Measurements from ENCODE around the gene GAPVD1.
A peak's percentile ranks its signal among the peaks of the same experiment; 100 is the strongest.

Gene GAPVD1

GRCh38 chr9:125405938-125406809 lies 144.5 kb downstream of the GAPVD1 start:
- DNase-seq (ENCODE audit: low read depth in 2 of 2), result no peak

GRCh38 chr9:125406810-125407087 lies 145.1 kb downstream of the GAPVD1 start:
- no peak for DNase-seq (ENCODE audit: low read depth in 2 of 2)

- DNase-seq (ENCODE audit: low read depth in 2 of 2), result no peak
Measured at GRCh38 chr9:125407432-125407973, 145.9 kb downstream of the GAPVD1 start.

GRCh38 chr9:125407974-125408900 lies 146.6 kb downstream of the GAPVD1 start:
- DNase-seq (ENCODE audit: low read depth in 2 of 2), result peak; percentile 61 to 63

GRCh38 chr9:125409217-125409636 lies 147.6 kb downstream of the GAPVD1 start:
- no peak for DNase-seq (ENCODE audit: low read depth in 2 of 2)

DNA sequence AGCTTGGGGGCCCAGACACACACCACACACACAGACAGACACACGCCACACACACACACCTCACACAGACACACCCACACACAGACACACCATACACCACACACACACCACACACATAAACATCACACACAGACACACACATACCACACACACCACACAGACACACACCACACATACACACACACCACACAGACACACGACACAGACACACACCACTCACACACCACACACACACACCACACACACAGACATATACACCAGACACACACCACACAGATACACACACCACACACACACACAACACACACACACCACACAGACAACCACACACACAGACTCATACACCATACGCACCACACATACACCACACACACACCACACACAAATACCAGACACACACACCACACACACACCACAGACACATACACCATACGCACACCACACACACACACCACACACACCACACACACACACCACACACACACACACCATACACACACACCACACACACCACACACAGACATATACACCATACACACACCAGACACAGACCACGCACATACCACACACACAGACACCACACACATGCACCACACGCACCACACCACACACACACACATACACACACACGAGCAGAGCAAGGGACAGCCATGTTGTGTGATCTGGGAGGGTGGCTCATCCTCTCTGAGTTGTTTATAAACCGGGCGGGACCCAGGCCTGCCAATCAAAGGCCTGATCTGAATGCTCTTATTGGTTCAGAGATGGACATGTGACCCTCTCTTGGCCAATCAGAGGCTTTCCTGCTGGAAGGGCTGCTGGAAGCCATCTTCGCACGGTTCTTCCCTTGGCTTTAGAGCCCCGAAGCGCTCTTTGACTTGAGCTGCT lies 148.3 kb downstream of the GAPVD1 start:
- DNase-seq (ENCODE audit: low read depth in 2 of 2), result no peak

DNA sequence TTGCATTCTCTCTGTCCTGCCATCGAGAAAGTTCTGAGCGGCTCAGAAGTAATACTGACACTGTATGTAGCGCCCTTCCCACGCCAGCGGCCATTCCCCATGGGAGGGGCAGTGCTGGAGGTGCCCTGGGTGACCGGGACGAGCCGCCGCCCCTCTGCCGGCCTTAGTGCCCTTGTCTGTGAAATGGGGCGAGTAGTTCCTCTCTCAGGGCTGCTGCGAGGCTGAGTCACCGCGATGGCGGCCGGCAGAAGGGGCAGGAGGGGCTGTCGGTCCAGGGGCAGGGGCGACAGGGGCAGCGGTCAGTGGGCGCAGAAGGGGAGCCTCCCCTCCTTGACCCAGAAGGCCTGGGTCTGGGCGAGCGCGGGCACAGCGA lies 148.9 kb downstream of the GAPVD1 start:
- no peak for DNase-seq (ENCODE audit: low read depth in 2 of 2)

DNA sequence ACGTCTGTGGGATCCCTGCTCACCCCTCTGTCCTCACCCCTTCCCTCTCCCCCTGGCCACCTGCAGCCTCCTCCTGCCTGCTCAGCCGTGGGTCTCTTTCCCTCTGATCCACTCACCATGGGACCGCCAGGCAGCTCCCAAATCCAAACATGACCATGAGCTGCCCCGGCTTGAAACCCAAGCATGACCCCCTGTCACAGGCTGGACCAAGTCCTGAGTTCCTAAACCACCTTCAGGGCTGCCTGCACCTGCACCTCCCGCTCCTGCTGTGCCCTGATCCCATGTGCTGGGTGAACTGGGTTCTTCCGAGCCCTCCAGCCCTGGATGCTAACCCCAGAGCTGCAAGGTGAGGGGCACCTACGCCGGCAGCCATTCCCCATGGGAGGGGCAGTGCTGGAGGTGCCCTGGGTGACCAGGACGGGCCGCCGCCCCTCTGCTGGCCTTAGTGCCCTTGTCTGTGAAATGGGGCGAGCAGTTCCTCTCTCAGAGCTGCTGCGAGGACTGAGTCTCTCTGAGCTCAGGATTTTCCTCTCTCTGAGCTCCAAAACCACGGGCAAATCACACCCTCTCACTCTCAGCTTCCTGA lies 149.6 kb downstream of the GAPVD1 start:
- no peak for DNase-seq (ENCODE audit: low read depth in 2 of 2)

DNA sequence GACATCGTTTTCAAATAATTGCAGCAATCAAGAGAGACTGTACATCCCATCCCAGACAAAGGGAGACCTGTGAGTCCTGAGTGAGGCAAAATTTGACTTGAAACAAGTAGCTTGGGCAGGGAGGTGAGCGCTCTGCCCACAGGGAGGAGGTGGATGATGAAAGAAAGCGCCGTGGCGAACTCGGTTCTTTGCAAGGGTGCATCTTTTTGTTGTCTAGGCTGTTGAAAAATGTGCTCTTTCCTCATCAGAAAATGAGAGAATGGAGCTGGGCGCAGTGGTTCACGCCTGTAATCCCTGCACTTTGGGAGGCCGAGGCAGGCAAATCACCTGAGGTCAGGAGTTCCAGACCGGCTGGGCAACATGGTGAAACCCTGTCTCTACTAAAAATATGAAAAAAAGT lies 150.5 kb downstream of the GAPVD1 start:
- no peak for DNase-seq (ENCODE audit: low read depth in 2 of 2)

GRCh38 chr9:125413579-125413978 lies 152.0 kb downstream of the GAPVD1 start:
- DNase-seq (ENCODE audit: low read depth in 2 of 2), result no peak

- DNase-seq (ENCODE audit: low read depth in 2 of 2), result no peak
Measured at GRCh38 chr9:125415583-125416460, 154.2 kb downstream of the GAPVD1 start.

- no peak for DNase-seq (ENCODE audit: low read depth in 2 of 2)
Measured at GRCh38 chr9:125416517-125416916, 154.9 kb downstream of the GAPVD1 start.

Measured in stimulated activated CD8-positive, alpha-beta memory T cell treated with anti-CD3 and anti-CD28 coated beads, Interleukin-2, amount 100 ng/mL, for 1 hour (primary cell).